Right lung (tissue), 5 donors: ENCODE data around the gene BCL2L2. TPM values are rescaled to one million over a fixed set of nuclear protein-coding genes. Genes with fewer than 3 reads are reported as not detected.
"Not testable (repeated sequence)": the region's sequence is repeated elsewhere in the genome, so short reads cannot be mapped to it uniquely, and the experiment has no call there.

Source experiments
- DNase-seq, 2 donors: peaks; one replicate each; pipeline ENCODE4 v3.0.0-alpha.2; 2013
- polyA plus RNA-seq, 5 donors: library from polyadenylated mRNA; unstranded; fragments of 120-200 nt; gene quantifications; one replicate each; pipeline versions ENCODE4 v1.2.1 to v1.2.3, GENCODE V29; 2013; ENCODE audit warnings: inconsistent platforms in 1 of 5, low replicate concordance in 1 of 5; ENCODE audit not compliant: insufficient read length in 5 of 5, insufficient read depth in 1 of 5

The BCL2L2 gene
- polyA plus RNA-seq, 5 donors, result 35.9 to 42.0 (median 37.3) TPM

GRCh38 chr14:23323838-23324454 is 17.3 kb downstream of the BCL2L2 start:
- DNase-seq, result no peak

GRCh38 chr14:23324455-23324846 is 17.8 kb downstream of the BCL2L2 start:
- no peak for DNase-seq

GRCh38 chr14:23324993-23325392 is 18.4 kb downstream of the BCL2L2 start:
- DNase-seq, result no peak

- not testable (repeated sequence) for DNase-seq
Observed at GRCh38 chr14:23325746-23326145, 19.1 kb downstream of the BCL2L2 start.

GRCh38 chr14:23326491-23327332 is 20.1 kb downstream of the BCL2L2 start:
- no peak for DNase-seq

- DNase-seq, result peak; percentile 51 to 74
Observed at GRCh38 chr14:23327947-23328744, 21.5 kb downstream of the BCL2L2 start.

GRCh38 chr14:23335623-23336022 is 29.0 kb downstream of the BCL2L2 start:
- no peak for DNase-seq

GRCh38 chr14:23339506-23340268 is 33.1 kb downstream of the BCL2L2 start:
- DNase-seq, result no peak

GRCh38 chr14:23344481-23344880 is 37.8 kb downstream of the BCL2L2 start:
- no peak for DNase-seq

- DNase-seq, result no peak
Observed at GRCh38 chr14:23345987-23346692, 39.5 kb downstream of the BCL2L2 start.

GRCh38 chr14:23346693-23347405 is 40.2 kb downstream of the BCL2L2 start:
- no peak for DNase-seq

- DNase-seq, result no peak
Observed at GRCh38 chr14:23347406-23348296, 41.0 kb downstream of the BCL2L2 start.

GRCh38 chr14:23348297-23348655 is 41.6 kb downstream of the BCL2L2 start:
- DNase-seq, result no peak

GRCh38 chr14:23349156-23349845 is 42.7 kb downstream of the BCL2L2 start:
- no peak for DNase-seq

- DNase-seq, result peak in 1 of 2 donors; percentile 17
Observed at GRCh38 chr14:23351681-23352505, 45.3 kb downstream of the BCL2L2 start.

- DNase-seq, result peak; percentile 89 to 90
Observed at GRCh38 chr14:23352506-23353432, 46.1 kb downstream of the BCL2L2 start, which contains the start of gene SLC22A17. SLC22A17 (minus strand) TSS chr14:23352887.

- no peak for DNase-seq
Observed at GRCh38 chr14:23353433-23353780, 46.8 kb downstream of the BCL2L2 start.
